Suppressor macrophage (primary cell): ENCODE measurements around the gene MSN.
A peak's percentile ranks its signal among the peaks of the same experiment; 100 is the strongest.
"Not testable (repeated sequence)": the region's sequence is repeated elsewhere in the genome, so short reads cannot be mapped to it uniquely, and the experiment has no call there.

Source experiments
- DNase-seq, 4 experiments: peaks; one replicate each; pipeline ENCODE4 v3.0.0-alpha.2; 2020 to 2022
- total RNA-seq, 17 experiments: gene quantifications; one replicate each; lab custom pipeline; 2026; ENCODE audit warnings: mixed read lengths in 6 of 17, inconsistent platforms in 3 of 17; lab: John Stamatoyannopoulos, UW

The MSN gene
- total RNA-seq, result 1,065 to 1,659 (median 1,290) reads per million in 17 experiments

- peak; percentile 73 to 91 (median 82) for DNase-seq
These were observed at the start of gene MSN for GRCh38 chrX:65667503-65668376. TSS of gene MSN (plus strand) at chrX:65667654. CDS start at chrX:65667842, 188 bp downstream.

- not testable (repeated sequence) for DNase-seq
These were observed 47.3 kb upstream of the MSN start for GRCh38 chrX:65620096-65620705.

GRCh38 chrX:65630771-65631170 lies 36.7 kb upstream of the MSN start:
- DNase-seq, result no peak

GRCh38 chrX:65633826-65634225 lies 33.6 kb upstream of the MSN start:
- no peak for DNase-seq

GRCh38 chrX:65634732-65635131 lies 32.7 kb upstream of the MSN start:
- no peak for DNase-seq

GRCh38 chrX:65635378-65635777 lies 32.1 kb upstream of the MSN start:
- DNase-seq, result no peak

- peak in 1 of 4 experiments; percentile 13 for DNase-seq
These were observed 31.6 kb upstream of the MSN start for GRCh38 chrX:65635822-65636221.

- DNase-seq, result not testable (repeated sequence)
These were observed 31.2 kb upstream of the MSN start for GRCh38 chrX:65636261-65636660.

GRCh38 chrX:65637335-65637734 lies 30.1 kb upstream of the MSN start:
- no peak for DNase-seq

GRCh38 chrX:65642914-65643491 lies 24.5 kb upstream of the MSN start:
- no peak for DNase-seq

GRCh38 chrX:65643531-65644052 lies 23.9 kb upstream of the MSN start:
- no peak for DNase-seq

GRCh38 chrX:65644621-65645289 lies 22.7 kb upstream of the MSN start:
- peak; percentile 30 to 50 (median 42) for DNase-seq

GRCh38 chrX:65647801-65648200 lies 19.7 kb upstream of the MSN start:
- DNase-seq, result no peak

GRCh38 chrX:65652098-65652497 lies 15.4 kb upstream of the MSN start:
- DNase-seq, result no peak

- DNase-seq, result not testable (repeated sequence)
These were observed 10.4 kb upstream of the MSN start for GRCh38 chrX:65657009-65657441.

GRCh38 chrX:65657659-65658058 lies 9.8 kb upstream of the MSN start:
- no peak for DNase-seq

- no peak for DNase-seq
These were observed 9.2 kb upstream of the MSN start for GRCh38 chrX:65658229-65658628.

GRCh38 chrX:65667157-65667502 lies 324 bp upstream of the MSN start:
- no peak for DNase-seq

- DNase-seq, result peak in 3 of 4 experiments; percentile 55 to 62 (median 57)
These were observed 1.2 kb downstream of the MSN start for GRCh38 chrX:65668377-65669310.

GRCh38 chrX:65671286-65671685 lies 3.8 kb downstream of the MSN start:
- no peak for DNase-seq

GRCh38 chrX:65671966-65672365 lies 4.5 kb downstream of the MSN start:
- no peak for DNase-seq

GRCh38 chrX:65673857-65674203 lies 6.4 kb downstream of the MSN start:
- peak in 2 of 4 experiments; percentile 31 to 59 for DNase-seq
